ENCODE results near the gene AFF3.

The AFF3 gene

DNA sequence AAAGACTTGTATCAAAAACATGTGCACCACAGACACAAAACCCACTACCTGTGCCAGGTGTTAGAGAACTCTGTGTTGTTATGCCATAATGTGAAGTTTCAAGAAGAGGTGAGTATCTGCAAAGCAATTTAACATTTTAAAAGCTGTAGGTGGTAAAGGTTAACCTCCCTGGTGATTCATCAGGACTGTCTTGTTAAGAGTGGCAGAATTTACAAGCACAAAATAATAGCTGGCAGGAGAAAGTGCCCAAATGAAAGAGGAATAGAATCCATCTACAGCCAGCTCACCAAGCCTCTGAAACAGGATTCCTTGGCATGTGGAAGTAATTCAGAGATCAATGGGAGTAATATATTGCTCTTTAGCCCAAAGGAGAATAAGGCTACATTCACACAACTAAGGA, 230.7 kb downstream of the AFF3 start:
- POLR2A ChIA-PET, result no interaction called here
- TF ChIP-seq, protein P1, sequence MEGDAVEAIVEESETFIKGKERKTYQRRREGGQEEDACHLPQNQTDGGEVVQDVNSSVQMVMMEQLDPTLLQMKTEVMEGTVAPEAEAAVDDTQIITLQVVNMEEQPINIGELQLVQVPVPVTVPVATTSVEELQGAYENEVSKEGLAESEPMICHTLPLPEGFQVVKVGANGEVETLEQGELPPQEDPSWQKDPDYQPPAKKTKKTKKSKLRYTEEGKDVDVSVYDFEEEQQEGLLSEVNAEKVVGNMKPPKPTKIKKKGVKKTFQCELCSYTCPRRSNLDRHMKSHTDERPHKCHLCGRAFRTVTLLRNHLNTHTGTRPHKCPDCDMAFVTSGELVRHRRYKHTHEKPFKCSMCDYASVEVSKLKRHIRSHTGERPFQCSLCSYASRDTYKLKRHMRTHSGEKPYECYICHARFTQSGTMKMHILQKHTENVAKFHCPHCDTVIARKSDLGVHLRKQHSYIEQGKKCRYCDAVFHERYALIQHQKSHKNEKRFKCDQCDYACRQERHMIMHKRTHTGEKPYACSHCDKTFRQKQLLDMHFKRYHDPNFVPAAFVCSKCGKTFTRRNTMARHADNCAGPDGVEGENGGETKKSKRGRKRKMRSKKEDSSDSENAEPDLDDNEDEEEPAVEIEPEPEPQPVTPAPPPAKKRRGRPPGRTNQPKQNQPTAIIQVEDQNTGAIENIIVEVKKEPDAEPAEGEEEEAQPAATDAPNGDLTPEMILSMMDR (IDR thresholded peaks at IDR 0.05; ENCODE audit: control extremely low read depth, extremely low read depth, low read depth, missing control alignments), result no peak
- DNase-seq (ENCODE audit: extremely low spot score), result no peak
- CTCF ChIA-PET, result interaction anchor here (1.2 to 2.5 kb wide), 3 partner anchors 9 to 24 kb away, joined by 3 to 8 read pairs (median 3); no protein-coding TSS in a partner anchor

- no peak for DNase-seq (ENCODE audit: extremely low spot score)
- POLR2A ChIA-PET, result no interaction called here
- TF ChIP-seq, protein P1 (IDR thresholded peaks at IDR 0.05; ENCODE audit: control extremely low read depth, extremely low read depth, low read depth, missing control alignments), result no peak
- CTCF ChIA-PET, result interaction anchor here (0.8 to 2.5 kb wide), 3 partner anchors 12 to 32 kb away, joined by 3 to 8 read pairs (median 3); no protein-coding TSS in a partner anchor
Observed at GRCh38 chr2:99910902-99911301, 231.5 kb downstream of the AFF3 start.

DNA sequence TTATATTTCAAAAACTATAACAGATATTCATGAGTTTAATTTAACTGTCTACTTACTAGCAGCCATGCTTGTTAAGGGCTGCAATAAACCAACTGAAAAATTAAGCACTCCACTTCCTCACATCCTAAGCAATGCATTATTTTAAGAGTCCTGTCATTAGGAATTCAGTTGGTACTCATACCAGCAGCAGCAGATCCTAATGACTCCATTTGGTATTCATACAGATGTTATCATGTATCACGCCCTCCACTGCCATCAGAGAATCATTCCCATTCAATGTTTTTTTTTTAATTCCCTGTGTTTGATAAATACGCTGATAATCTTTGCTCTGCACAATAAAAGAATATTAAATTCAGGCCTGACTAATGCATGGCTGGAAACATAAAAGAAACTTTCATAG, 236.8 kb downstream of the AFF3 start:
- ChIA-PET POLR2A (no interaction called here), CTCF (no interaction called here)
- TF ChIP-seq, protein P1 (IDR thresholded peaks at IDR 0.05; ENCODE audit: control extremely low read depth, extremely low read depth, low read depth, missing control alignments), result no peak
- DNase-seq (ENCODE audit: extremely low spot score), result no peak

- TF ChIP-seq, protein P1 (IDR thresholded peaks at IDR 0.05; ENCODE audit: control extremely low read depth, extremely low read depth, low read depth, missing control alignments), result no peak
- ChIA-PET CTCF (no interaction called here), POLR2A (no interaction called here)
- no peak for DNase-seq (ENCODE audit: extremely low spot score)
Observed at GRCh38 chr2:99905025-99905424, 237.4 kb downstream of the AFF3 start.

GRCh38 chr2:99903981-99904380, 238.4 kb downstream of the AFF3 start:
- no peak for DNase-seq (ENCODE audit: extremely low spot score)
- ChIA-PET CTCF (no interaction called here), POLR2A (no interaction called here)
- TF ChIP-seq, protein P1 (IDR thresholded peaks at IDR 0.05; ENCODE audit: control extremely low read depth, extremely low read depth, low read depth, missing control alignments), result no peak

DNA sequence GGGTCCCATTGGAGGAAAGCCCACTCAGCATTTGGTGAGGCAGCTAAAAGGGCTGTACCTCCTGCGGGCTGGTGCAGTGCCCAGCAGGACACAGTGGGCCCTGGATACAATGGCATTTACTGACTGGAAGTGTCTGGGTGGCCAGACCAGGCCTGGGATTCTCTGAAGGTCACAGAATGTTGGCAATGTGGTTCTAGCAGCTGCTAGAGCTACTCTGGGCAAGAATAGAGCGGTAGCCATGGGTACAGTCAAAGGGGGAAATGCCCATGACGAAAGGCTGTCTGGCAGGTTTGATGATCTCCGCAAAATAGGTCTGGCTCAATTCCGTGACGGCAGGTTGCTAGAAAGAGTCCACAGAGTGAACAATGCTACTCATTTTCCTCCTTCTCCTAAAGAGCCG, 241.8 kb downstream of the AFF3 start:
- ChIA-PET POLR2A (no interaction called here), CTCF (no interaction called here)
- DNase-seq (ENCODE audit: extremely low spot score), result no peak
- TF ChIP-seq, protein P1 (IDR thresholded peaks at IDR 0.05; ENCODE audit: control extremely low read depth, extremely low read depth, low read depth, missing control alignments), result no peak

- DNase-seq (ENCODE audit: extremely low spot score), result no peak
- TF ChIP-seq, protein P1 (IDR thresholded peaks at IDR 0.05; ENCODE audit: control extremely low read depth, extremely low read depth, low read depth, missing control alignments), result no peak
- POLR2A ChIA-PET, result no interaction called here
- CTCF ChIA-PET, result no interaction called here
Observed at GRCh38 chr2:99899882-99900281, 242.5 kb downstream of the AFF3 start.
